HuH-7.5 (cell line): Measurements from ENCODE around the gene SEC62.

Source experiments
- DNase-seq: peaks from one replicate; pipeline ENCODE4 v3.0.0; 2011; ENCODE audit warnings: low spot score

SEC62 gene

GRCh38 chr3:169966951-169967915, 626 bp downstream of the SEC62 start:
- peak; percentile 23 for DNase-seq

GRCh38 chr3:169968224-169968885, 1.7 kb downstream of the SEC62 start:
- DNase-seq = no peak

- no peak for DNase-seq
Measured at GRCh38 chr3:169969174-169970095, 2.8 kb downstream of the SEC62 start.

GRCh38 chr3:169970847-169971246, 4.2 kb downstream of the SEC62 start:
- no peak for DNase-seq

GRCh38 chr3:169971522-169971921, 4.9 kb downstream of the SEC62 start:
- no peak for DNase-seq

- DNase-seq = no peak
Measured at GRCh38 chr3:169980055-169980454, 13.4 kb downstream of the SEC62 start.

GRCh38 chr3:169984292-169984691, 17.7 kb downstream of the SEC62 start:
- no peak for DNase-seq

GRCh38 chr3:169990431-169990830, 23.8 kb downstream of the SEC62 start:
- no peak for DNase-seq

GRCh38 chr3:169992156-169992555, 25.5 kb downstream of the SEC62 start:
- no peak for DNase-seq

- DNase-seq = no peak
Measured at GRCh38 chr3:169992781-169993180, 26.2 kb downstream of the SEC62 start.

- no peak for DNase-seq
Measured at GRCh38 chr3:169993761-169994160, 27.2 kb downstream of the SEC62 start.

GRCh38 chr3:169996063-169996462, 29.5 kb downstream of the SEC62 start:
- no peak for DNase-seq

GRCh38 chr3:169998668-169999131, 32.1 kb downstream of the SEC62 start:
- no peak for DNase-seq

- DNase-seq = no peak
Measured at GRCh38 chr3:169999433-169999832, 32.8 kb downstream of the SEC62 start.

- DNase-seq = no peak
Measured at GRCh38 chr3:170000051-170000450, 33.4 kb downstream of the SEC62 start.

- no peak for DNase-seq
Measured at GRCh38 chr3:170002231-170002630, 35.6 kb downstream of the SEC62 start.

- no peak for DNase-seq
Measured at GRCh38 chr3:170002879-170003278, 36.3 kb downstream of the SEC62 start.

- DNase-seq = no peak
Measured at GRCh38 chr3:170003881-170004356, 37.3 kb downstream of the SEC62 start.

- DNase-seq = no peak
Measured at GRCh38 chr3:170007031-170007663, 40.5 kb downstream of the SEC62 start.

GRCh38 chr3:170010498-170010897, 43.9 kb downstream of the SEC62 start:
- DNase-seq = no peak

GRCh38 chr3:170012683-170013400, 46.2 kb downstream of the SEC62 start:
- no peak for DNase-seq
